ENCODE data around the gene RAB11FIP3.
A peak's percentile ranks its signal among the peaks of the same experiment; 100 is the strongest.

The RAB11FIP3 gene

GRCh38 chr16:569445-570254, 144.2 kb downstream of the RAB11FIP3 start, which contains the start of gene PIGQ:
Gene PIGQ (plus strand): TSS chr16:569968. CDS start chr16:574075, 4,107 bp downstream.
- peak; percentile 50 to 70 for DNase-seq

All from stimulated activated CD4-positive, alpha-beta T cell treated with anti-CD3 and anti-CD28 coated beads, Interleukin-2, amount 100 ng/mL, for 48 hours (primary cell).